Activated B cell treated with CpG ODN at 0.5 μM for 24 hours (primary cell): ENCODE data around the gene C14orf93. TPM values are rescaled to one million over a fixed set of nuclear protein-coding genes. Genes with fewer than 3 reads are reported as not detected.

Source experiments
- ATAC-seq: fragments of 200-7000 bp; cut with Tn5 transposase; one replicate; pipeline ENCODE4 v1.10.0; 2021; ENCODE audit warnings: low read depth, mild to moderate bottlenecking, moderate library complexity
- CTCF ChIA-PET: fragments of 350-600 bp; sonication (Branson Sonifier 250); formaldehyde crosslinking; loops from one replicate; lab custom pipeline; 2021; ENCODE audit warnings: antibody characterized with exemption; lab: Charles Lee
- POLR2A ChIA-PET: fragments of 350-600 bp; sonication (Branson Sonifier 250); formaldehyde crosslinking; loops from one replicate; lab custom pipeline; 2021; ENCODE audit warnings: antibody characterized with exemption; lab: Charles Lee
- DNase-seq: peaks from one replicate; pipeline ENCODE4 v3.0.0; 2022
- H3K27ac Mint-ChIP-seq: one replicate; pipeline ENCODE4 v1.8.0; 2020; ENCODE audit warnings: mixed read lengths
- H3K27me3 Mint-ChIP-seq: one replicate; pipeline ENCODE4 v1.8.0; 2021; ENCODE audit warnings: mixed read lengths
- H3K36me3 Mint-ChIP-seq: one replicate; pipeline ENCODE4 v1.8.0; 2021; ENCODE audit warnings: low read depth, mixed read lengths
- H3K4me1 Mint-ChIP-seq: one replicate; pipeline ENCODE4 v1.8.0; 2021; ENCODE audit warnings: mixed read lengths
- H3K4me3 Mint-ChIP-seq: one replicate; pipeline ENCODE4 v1.8.0; 2020; ENCODE audit warnings: mild to moderate bottlenecking, mixed read lengths
- H3K9me3 Mint-ChIP-seq: one replicate; pipeline ENCODE4 v1.8.0; 2020; ENCODE audit warnings: mixed read lengths
- intact Hi-C: fragments of 100-400 bp; cut with micrococcal nuclease; formaldehyde crosslinking; loops from one replicate; pipeline ENCODE4 v1.15.1; 2024
- total RNA-seq: library from RNA; stranded (reverse); gene quantifications from 2 replicates; pipeline ENCODE4 v1.2.3, GENCODE V29; 2022
- TF ChIP-seq, protein P1 (sequence below): fragments of 200-600 bp; IDR thresholded peaks from one replicate; pipeline ENCODE4 v1.8.0; 2022; ENCODE audit warnings: antibody characterized with exemption, mild to moderate bottlenecking

C14orf93 gene
- total RNA-seq, 1 donor from 2014 or later, result 13.5 TPM

DNA sequence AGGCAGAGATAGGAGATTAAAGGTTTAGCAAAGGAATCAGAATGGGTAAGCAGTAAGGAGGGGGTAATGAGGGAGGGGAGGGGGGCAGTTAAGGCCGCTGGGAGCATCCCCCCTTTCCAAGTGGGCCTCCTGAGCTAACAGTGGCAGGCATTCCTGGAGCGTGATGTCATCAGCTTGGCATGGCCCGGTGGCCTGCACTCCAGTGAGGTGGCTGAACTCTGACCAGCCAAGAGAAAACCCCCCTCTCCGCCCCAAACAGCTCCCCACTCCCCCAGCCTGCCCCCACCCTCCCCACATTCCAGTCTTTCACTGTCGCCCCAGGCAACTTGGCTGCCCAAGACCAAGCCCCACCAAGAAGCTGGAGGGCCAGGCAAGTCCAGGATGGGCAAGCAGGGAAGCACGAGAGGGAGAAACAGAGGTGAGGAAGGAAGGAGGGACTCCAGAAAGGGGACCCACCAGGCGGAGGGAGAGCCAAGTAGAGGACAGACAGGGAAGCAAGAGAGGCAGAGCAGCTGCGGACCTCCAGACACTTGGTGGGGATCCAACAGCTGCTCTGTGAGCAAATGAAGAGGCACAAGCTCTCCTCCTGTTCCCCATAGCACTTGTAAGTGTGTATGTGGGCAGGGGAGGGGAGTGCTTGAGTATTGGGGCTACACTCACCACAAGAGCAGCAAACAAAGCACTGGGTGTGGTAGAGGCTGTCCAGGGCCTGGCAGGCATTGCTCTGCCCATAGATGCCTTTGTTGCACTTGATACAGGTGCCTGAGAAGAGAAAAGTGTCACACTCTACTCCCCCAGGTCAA is 32.1 kb downstream of the C14orf93 start:
- CTCF ChIA-PET, result interaction anchor here (0.7 to 8.0 kb wide), 3 partner anchors 8 to 408 kb away, joined by 3 to 152 read pairs (median 5); partner anchors contain the start of genes AJUBA and CDH24
- ATAC-seq, result no peak
- Mint-ChIP-seq H3K9me3 (no peaks in the 10 kb centered on the region), H3K27me3 (peaks cover 15% of the 10 kb centered on the region), H3K27ac (no peak overlapping the region), H3K4me3 (no peak overlapping the region), H3K4me1 (peaks cover 12% of the 10 kb centered on the region), H3K36me3 (no peaks in the 10 kb centered on the region)
- POLR2A ChIA-PET, result interaction anchor here (0.6 to 1.5 kb wide), 4 partner anchors 18 to 446 kb away, joined by 3 to 7 read pairs (median 5); no protein-coding TSS in a partner anchor
- intact Hi-C loops, result no loop called here
- TF ChIP-seq, protein P1, sequence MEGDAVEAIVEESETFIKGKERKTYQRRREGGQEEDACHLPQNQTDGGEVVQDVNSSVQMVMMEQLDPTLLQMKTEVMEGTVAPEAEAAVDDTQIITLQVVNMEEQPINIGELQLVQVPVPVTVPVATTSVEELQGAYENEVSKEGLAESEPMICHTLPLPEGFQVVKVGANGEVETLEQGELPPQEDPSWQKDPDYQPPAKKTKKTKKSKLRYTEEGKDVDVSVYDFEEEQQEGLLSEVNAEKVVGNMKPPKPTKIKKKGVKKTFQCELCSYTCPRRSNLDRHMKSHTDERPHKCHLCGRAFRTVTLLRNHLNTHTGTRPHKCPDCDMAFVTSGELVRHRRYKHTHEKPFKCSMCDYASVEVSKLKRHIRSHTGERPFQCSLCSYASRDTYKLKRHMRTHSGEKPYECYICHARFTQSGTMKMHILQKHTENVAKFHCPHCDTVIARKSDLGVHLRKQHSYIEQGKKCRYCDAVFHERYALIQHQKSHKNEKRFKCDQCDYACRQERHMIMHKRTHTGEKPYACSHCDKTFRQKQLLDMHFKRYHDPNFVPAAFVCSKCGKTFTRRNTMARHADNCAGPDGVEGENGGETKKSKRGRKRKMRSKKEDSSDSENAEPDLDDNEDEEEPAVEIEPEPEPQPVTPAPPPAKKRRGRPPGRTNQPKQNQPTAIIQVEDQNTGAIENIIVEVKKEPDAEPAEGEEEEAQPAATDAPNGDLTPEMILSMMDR, result no peak
- no peak for DNase-seq

DNA sequence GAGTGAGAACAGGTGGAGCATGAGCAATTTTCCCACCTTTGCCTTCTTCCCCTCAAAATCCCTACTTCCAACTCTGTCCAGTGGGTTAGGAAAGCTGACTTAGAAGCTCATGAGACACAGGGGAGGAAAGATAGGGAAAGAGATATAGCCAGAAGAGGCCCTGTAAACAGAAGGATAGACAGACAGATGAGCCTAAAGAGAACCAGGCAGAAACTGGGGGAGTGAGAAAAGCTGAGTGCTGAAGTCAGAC is 32.6 kb downstream of the C14orf93 start:
- POLR2A ChIA-PET, result interaction anchor here (0.6 to 1.5 kb wide), 4 partner anchors 18 to 446 kb away, joined by 3 to 7 read pairs (median 5); no protein-coding TSS in a partner anchor
- H3K36me3 Mint-ChIP-seq, result no peaks in the 10 kb centered on the region
- TF ChIP-seq, protein P1, result no peak

DNA sequence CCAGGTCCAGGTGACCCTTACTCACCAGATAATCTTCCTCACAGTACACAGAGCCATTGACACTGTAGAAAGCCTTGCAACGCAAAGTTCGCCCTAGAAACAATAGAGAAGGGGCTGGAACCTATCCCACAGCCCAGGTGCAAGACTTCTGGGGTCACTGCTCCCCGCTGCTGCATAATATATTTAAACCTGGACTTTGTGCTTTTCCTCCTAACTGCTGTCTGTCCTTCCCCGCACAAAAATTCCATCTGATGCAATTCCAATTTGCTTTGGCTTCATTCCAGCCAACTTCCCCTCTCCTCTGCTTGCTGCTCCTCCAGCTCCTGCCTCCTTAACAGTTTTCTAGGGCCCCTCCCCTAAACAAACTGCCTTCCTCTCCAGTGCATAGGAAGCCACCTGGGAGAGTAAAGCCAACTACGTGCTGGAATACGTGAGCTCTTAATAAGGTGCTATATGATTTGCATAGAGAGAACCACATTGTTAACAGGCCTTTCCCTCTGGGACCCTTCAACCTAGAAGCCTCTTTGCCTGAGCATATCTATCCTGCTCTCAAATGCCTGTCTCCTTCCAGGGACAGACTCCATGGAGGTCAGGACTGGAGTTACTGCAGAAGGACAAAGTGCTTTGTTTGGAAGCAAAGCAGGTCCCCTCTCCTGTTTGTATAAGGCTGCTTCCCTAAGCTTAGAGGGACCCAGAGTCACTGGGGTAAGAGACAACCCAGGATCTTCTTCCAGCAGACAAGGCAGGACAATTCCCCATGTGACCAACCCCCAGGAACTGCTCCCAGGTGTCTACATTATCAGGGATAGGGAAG is 33.1 kb downstream of the C14orf93 start:
- Mint-ChIP-seq H3K4me1 (peaks cover 12% of the 10 kb centered on the region), H3K9me3 (no peaks in the 10 kb centered on the region), H3K36me3 (no peaks in the 10 kb centered on the region), H3K27me3 (peaks cover 15% of the 10 kb centered on the region), H3K27ac (no peak overlapping the region), H3K4me3 (no peak overlapping the region)
- intact Hi-C loops, result no loop called here
- TF ChIP-seq, protein P1, result no peak
- DNase-seq, result no peak
- no peak for ATAC-seq
- CTCF ChIA-PET, result interaction anchor here (0.6 to 8.0 kb wide), 4 partner anchors 9 to 210 kb away, joined by 3 to 152 read pairs (median 3); partner anchors contain the start of gene AJUBA
- POLR2A ChIA-PET, result interaction anchor here (0.6 to 1.5 kb wide), 4 partner anchors 19 to 445 kb away, joined by 3 to 7 read pairs (median 5); no protein-coding TSS in a partner anchor

More for the DNA sequence above, 32.6 kb downstream of the C14orf93 start:
- no peak overlapping the region for H3K4me3 Mint-ChIP-seq
- peaks cover 12% of the 10 kb centered on the region for H3K4me1 Mint-ChIP-seq
- H3K27me3 Mint-ChIP-seq, result peaks cover 15% of the 10 kb centered on the region
- no peaks in the 10 kb centered on the region for H3K9me3 Mint-ChIP-seq
- ATAC-seq (no peak), DNase-seq (no peak)
- no peak overlapping the region for H3K27ac Mint-ChIP-seq
- intact Hi-C loops, result no loop called here
- CTCF ChIA-PET, result interaction anchor here (0.7 to 8.0 kb wide), 2 partner anchors 8 to 407 kb away, joined by 3 to 152 read pairs; partner anchors contain the start of gene AJUBA

DNA sequence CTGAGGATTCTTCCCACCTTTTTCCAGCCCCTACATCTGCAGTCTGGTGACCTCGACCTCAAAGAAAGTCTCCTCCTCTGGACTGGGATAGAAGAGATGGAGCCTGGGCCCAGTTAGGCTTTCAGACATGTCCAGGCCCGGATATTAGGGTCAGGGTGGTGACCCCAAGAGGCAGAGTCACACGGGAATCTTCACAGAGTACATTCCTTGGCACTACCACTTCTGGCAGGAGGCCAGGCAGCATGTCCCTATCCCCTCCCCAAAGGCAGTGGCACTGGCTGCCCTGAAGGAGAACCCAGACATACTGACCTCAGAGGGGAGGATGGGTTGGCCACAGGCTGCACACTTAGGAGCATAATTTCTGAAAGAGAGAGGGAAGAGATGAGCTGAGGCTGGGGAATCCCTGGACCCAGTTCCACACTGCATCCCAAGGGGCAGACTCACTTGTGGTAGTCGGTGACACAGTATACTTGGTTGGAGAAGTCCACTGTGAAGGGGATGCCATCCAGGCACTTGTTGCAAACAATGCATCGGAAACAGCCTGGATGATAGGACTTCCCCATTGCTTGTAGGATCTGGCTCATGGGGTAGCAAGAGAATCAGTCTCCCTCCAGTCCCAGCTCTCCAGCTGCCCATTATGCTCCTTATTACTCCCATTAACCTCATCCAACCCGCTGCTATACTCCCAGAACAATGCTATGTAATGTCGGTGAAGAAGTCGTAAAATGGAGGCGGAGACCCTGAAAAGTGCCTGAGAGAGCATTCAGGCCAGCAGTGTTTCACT is 35.2 kb downstream of the C14orf93 start:
- Mint-ChIP-seq H3K27ac (no peak overlapping the region), H3K27me3 (peaks cover 13% of the 10 kb centered on the region), H3K4me1 (peaks cover 5% of the 10 kb centered on the region), H3K36me3 (no peaks in the 10 kb centered on the region), H3K4me3 (no peak overlapping the region), H3K9me3 (no peaks in the 10 kb centered on the region)
- intact Hi-C loops, result loop anchor here (5.0 kb wide), 1 partner anchor 213 kb away; no protein-coding TSS in a partner anchor
- ATAC-seq (no peak), DNase-seq (no peak)
- TF ChIP-seq, protein P1, result no peak
- ChIA-PET CTCF (interaction anchor here (0.6 to 8.0 kb wide), 3 partner anchors 11 to 87 kb away, joined by 3 to 152 read pairs (median 50); partner anchors contain the start of genes AJUBA and CDH24), POLR2A (interaction anchor here (0.6 kb wide), 1 partner anchor 21 kb away, joined by 5 read pairs; no protein-coding TSS in a partner anchor)
